H9 (cell line): ENCODE data around the gene DFFB. TPM values are rescaled to one million over a fixed set of nuclear protein-coding genes. Genes with fewer than 3 reads are reported as not detected.

Source experiments
- DNase-seq: peaks from one replicate; pipeline ENCODE4 v3.0.0-alpha.2; 2017
- H2AFZ ChIP-seq: one replicate; pipeline ENCODE4 v1.6.1; 2013; ENCODE audit warnings: mild to moderate bottlenecking, low read length, control low read depth, moderate library complexity
- H2AK5ac ChIP-seq: 2 replicates; pipeline ENCODE4 v1.6.1; 2013; ENCODE audit warnings: low read length, control low read depth, mixed read lengths; ENCODE audit not compliant: insufficient read length
- H2BK120ac ChIP-seq: one replicate; pipeline ENCODE4 v1.6.1; 2013; ENCODE audit warnings: low read depth, mild to moderate bottlenecking, low read length, control low read depth, inconsistent platforms; ENCODE audit not compliant: poor library complexity, severe bottlenecking
- H2BK12ac ChIP-seq: 2 replicates; pipeline ENCODE4 v1.6.1; 2013; ENCODE audit warnings: low read length, control low read depth, mixed read lengths, low read depth; ENCODE audit not compliant: insufficient read length
- H2BK15ac ChIP-seq: 2 replicates; pipeline ENCODE4 v1.6.1; 2013; ENCODE audit warnings: low read depth, low read length, control low read depth
- H2BK20ac ChIP-seq: one replicate; pipeline ENCODE4 v1.6.1; 2013; ENCODE audit warnings: low read depth, mild to moderate bottlenecking, low read length, control low read depth, inconsistent platforms; ENCODE audit not compliant: poor library complexity, severe bottlenecking
- H2BK5ac ChIP-seq: 2 replicates; pipeline ENCODE4 v1.6.1; 2013; ENCODE audit warnings: low read length, control low read depth, mixed read lengths; ENCODE audit not compliant: insufficient read length
- H3K14ac ChIP-seq: 2 replicates; pipeline ENCODE4 v1.6.1; 2013; ENCODE audit warnings: low read length, control low read depth; ENCODE audit not compliant: insufficient read depth
- H3K18ac ChIP-seq: 2 replicates; pipeline ENCODE4 v1.6.1; 2013; ENCODE audit warnings: low read depth, mild to moderate bottlenecking, mixed read lengths, low read length, control low read depth; ENCODE audit not compliant: insufficient read length
- H3K23ac ChIP-seq: 2 replicates; pipeline ENCODE4 v1.6.1; 2013; ENCODE audit warnings: low read length, control low read depth, mixed read lengths, low read depth; ENCODE audit not compliant: insufficient read length
- H3K23me2 ChIP-seq: 2 replicates; pipeline ENCODE4 v1.6.1; 2013; ENCODE audit warnings: low read depth, mild to moderate bottlenecking, mixed read lengths, low read length, control low read depth; ENCODE audit not compliant: insufficient read length, poor library complexity, severe bottlenecking
- H3K27ac ChIP-seq: 2 replicates; pipeline ENCODE4 v1.5.1; 2013; ENCODE audit warnings: low read length, control low read depth, mixed read lengths, low read depth; ENCODE audit not compliant: insufficient read length
- H3K27me3 ChIP-seq: 2 replicates; pipeline ENCODE4 v1.6.1; 2013; ENCODE audit warnings: low read length, control low read depth, inconsistent platforms; ENCODE audit not compliant: insufficient read depth
- H3K4ac ChIP-seq: 2 replicates; pipeline ENCODE4 v1.6.1; 2013; ENCODE audit warnings: low read depth, mild to moderate bottlenecking, control low read depth, inconsistent platforms, low read length, moderate library complexity
- H3K4me1 ChIP-seq: 2 replicates; pipeline ENCODE4 v1.6.1; 2013; ENCODE audit warnings: low read length, control low read depth, inconsistent platforms; ENCODE audit not compliant: insufficient read depth
- H3K4me2 ChIP-seq: 2 replicates; pipeline ENCODE4 v1.6.1; 2013; ENCODE audit warnings: low read length, control low read depth, mixed read lengths; ENCODE audit not compliant: insufficient read length, insufficient read depth
- H3K56ac ChIP-seq: 2 replicates; pipeline ENCODE4 v1.6.1; 2013; ENCODE audit warnings: low read depth, mild to moderate bottlenecking, mixed read lengths, low read length, control low read depth; ENCODE audit not compliant: insufficient read length
- H3K79me1 ChIP-seq: 2 replicates; pipeline ENCODE4 v1.6.1; 2013; ENCODE audit warnings: low read depth, mild to moderate bottlenecking, moderate library complexity, low read length, control low read depth, inconsistent platforms; ENCODE audit not compliant: insufficient read depth, poor library complexity, severe bottlenecking
- H3K79me2 ChIP-seq: 2 replicates; pipeline ENCODE4 v1.6.1; 2013; ENCODE audit warnings: low read length, control low read depth, inconsistent platforms; ENCODE audit not compliant: insufficient read depth
- H3K9ac ChIP-seq: 2 replicates; pipeline ENCODE4 v1.6.1; 2013; ENCODE audit warnings: low read length, control low read depth, mixed read lengths; ENCODE audit not compliant: insufficient read length; ENCODE audit errors: extremely low read depth
- H3K9me3 ChIP-seq: one replicate; pipeline ENCODE4 v1.6.1; 2013; ENCODE audit warnings: low read depth, low read length, inconsistent platforms; ENCODE audit not compliant: control insufficient read depth
- H3T11ph ChIP-seq: one replicate; pipeline ENCODE4 v1.6.1; 2013; ENCODE audit warnings: mild to moderate bottlenecking, low read length, control low read depth, inconsistent platforms
- H4K20me1 ChIP-seq: one replicate; pipeline ENCODE4 v1.6.1; 2013; ENCODE audit not compliant: control insufficient read depth, insufficient read length, insufficient read depth
- H4K5ac ChIP-seq: 2 replicates; pipeline ENCODE4 v1.6.1; 2013; ENCODE audit warnings: low read depth, mild to moderate bottlenecking, mixed read lengths, low read length, control low read depth; ENCODE audit not compliant: insufficient read length
- H4K8ac ChIP-seq: replicated peaks from 2 replicates; pipeline ENCODE4 v1.6.1; 2013; ENCODE audit warnings: low read length, control low read depth, mixed read lengths, low read depth; ENCODE audit not compliant: insufficient read length
- H4K91ac ChIP-seq: 2 replicates; pipeline ENCODE4 v1.6.1; 2013; ENCODE audit warnings: low read depth, mild to moderate bottlenecking, moderate library complexity, mixed read lengths, low read length, control low read depth; ENCODE audit not compliant: insufficient read length
- H3K27ac Mint-ChIP-seq, 3 experiments: 2 replicates in 2 of 3; 3 replicates in 1 of 3; pipeline ENCODE4 v1.8.0; 2020 to 2021; ENCODE audit warnings: mixed read lengths in 3 of 3, mild to moderate bottlenecking in 1 of 3, moderate library complexity in 1 of 3
- H3K27me3 Mint-ChIP-seq: 2 replicates; pipeline ENCODE4 v1.8.0; 2021; ENCODE audit warnings: low read depth, mild to moderate bottlenecking, moderate library complexity, mixed read lengths
- H3K36me3 Mint-ChIP-seq, 3 experiments: 2 replicates in 2 of 3; 3 replicates in 1 of 3; pipeline ENCODE4 v1.8.0; 2020 to 2021; ENCODE audit warnings: low read depth in 3 of 3, mixed read lengths in 3 of 3; ENCODE audit not compliant: insufficient read depth in 1 of 3
- H3K4me1 Mint-ChIP-seq, 2 experiments: 2 replicates each; pipeline ENCODE4 v1.8.0; 2020; ENCODE audit warnings: mixed read lengths in 2 of 2
- H3K4me3 Mint-ChIP-seq, 2 experiments: 2 replicates in 1 of 2; 3 replicates in 1 of 2; pipeline ENCODE4 v1.8.0; 2020 to 2021; ENCODE audit warnings: mild to moderate bottlenecking in 2 of 2, mixed read lengths in 2 of 2, moderate library complexity in 1 of 2
- H3K9me3 Mint-ChIP-seq, 2 experiments: 2 replicates in 1 of 2; 3 replicates in 1 of 2; pipeline ENCODE4 v1.8.0; 2020; ENCODE audit warnings: mild to moderate bottlenecking in 2 of 2, mixed read lengths in 2 of 2, moderate library complexity in 1 of 2
- WGBS: extraction: QIAGEN DNeasy Blood & Tissue Kit; methylation state at CpG from one replicate; pipeline ENCODE4 v1.1.7; 2013; ENCODE audit warnings: missing lambda C conversion rate, low lambda C conversion rate, mixed read lengths; ENCODE audit not compliant: insufficient read length; ENCODE audit errors: extremely low coverage; 5-methylcytosine and 5-hydroxymethylcytosine counted together
- total RNA-seq: library from RNA; stranded (reverse); gene quantifications from 2 replicates; pipeline ENCODE4 v1.2.1, GENCODE V29; 2021
- TF ChIP-seq, protein P1 (sequence below): fragments of 200-600 bp; sonication (generic); conservative IDR thresholded peaks from 3 replicates; pipeline ENCODE4 v1.8.0; 2021; ENCODE audit warnings: antibody characterized with exemption, mild to moderate bottlenecking

DFFB gene
- total RNA-seq, 1 experiment from 2014 or later, result 9.7 TPM

DNA sequence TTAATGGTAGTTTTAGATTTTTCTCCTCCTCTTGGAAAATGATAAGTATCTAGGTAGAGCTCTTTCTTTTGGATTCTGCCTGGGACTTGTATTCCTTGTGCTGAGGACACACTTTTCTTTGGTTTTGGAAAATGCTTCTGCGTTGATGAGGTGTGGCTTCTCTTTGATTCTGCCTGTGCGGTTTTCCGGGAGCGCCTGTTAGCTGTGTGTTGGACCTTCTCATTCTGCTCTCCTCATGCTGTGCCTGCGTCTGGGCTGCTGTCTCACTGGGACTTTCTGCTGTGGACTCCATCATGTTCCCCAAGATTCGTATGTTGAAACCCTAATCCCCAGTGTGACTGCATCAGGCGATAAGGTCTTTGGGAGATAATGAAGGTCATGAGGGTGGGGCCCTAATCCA is 21.8 kb downstream of the DFFB start:
- no peak overlapping the region for H3K23ac ChIP-seq
- H3K4me1 Mint-ChIP-seq, result no peaks in the 10 kb centered on the region
- H3K79me2 ChIP-seq, result no peaks in the 10 kb centered on the region
- no peak overlapping the region for H2AFZ ChIP-seq
- peaks cover 17 to 39% (median 21%) of the 10 kb centered on the region in 3 experiments for H3K36me3 Mint-ChIP-seq
- H2BK15ac ChIP-seq, result no peak overlapping the region
- no peaks in the 10 kb centered on the region for H3K27me3 Mint-ChIP-seq
- TF ChIP-seq, protein P1, sequence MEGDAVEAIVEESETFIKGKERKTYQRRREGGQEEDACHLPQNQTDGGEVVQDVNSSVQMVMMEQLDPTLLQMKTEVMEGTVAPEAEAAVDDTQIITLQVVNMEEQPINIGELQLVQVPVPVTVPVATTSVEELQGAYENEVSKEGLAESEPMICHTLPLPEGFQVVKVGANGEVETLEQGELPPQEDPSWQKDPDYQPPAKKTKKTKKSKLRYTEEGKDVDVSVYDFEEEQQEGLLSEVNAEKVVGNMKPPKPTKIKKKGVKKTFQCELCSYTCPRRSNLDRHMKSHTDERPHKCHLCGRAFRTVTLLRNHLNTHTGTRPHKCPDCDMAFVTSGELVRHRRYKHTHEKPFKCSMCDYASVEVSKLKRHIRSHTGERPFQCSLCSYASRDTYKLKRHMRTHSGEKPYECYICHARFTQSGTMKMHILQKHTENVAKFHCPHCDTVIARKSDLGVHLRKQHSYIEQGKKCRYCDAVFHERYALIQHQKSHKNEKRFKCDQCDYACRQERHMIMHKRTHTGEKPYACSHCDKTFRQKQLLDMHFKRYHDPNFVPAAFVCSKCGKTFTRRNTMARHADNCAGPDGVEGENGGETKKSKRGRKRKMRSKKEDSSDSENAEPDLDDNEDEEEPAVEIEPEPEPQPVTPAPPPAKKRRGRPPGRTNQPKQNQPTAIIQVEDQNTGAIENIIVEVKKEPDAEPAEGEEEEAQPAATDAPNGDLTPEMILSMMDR, result no peak
- H3K27ac Mint-ChIP-seq, result no peak overlapping the region
- no peak overlapping the region for H3T11ph ChIP-seq
- H3K27me3 ChIP-seq, result no peaks in the 10 kb centered on the region
- H3K9ac ChIP-seq, result no peak overlapping the region
- no peaks in the 10 kb centered on the region for H3K23me2 ChIP-seq
- H2BK5ac ChIP-seq, result no peak overlapping the region
- peaks cover 15 to 16% of the 10 kb centered on the region in 2 experiments for H3K9me3 Mint-ChIP-seq
- H3K4me1 ChIP-seq, result no peaks in the 10 kb centered on the region
- no peak for DNase-seq
- H4K91ac ChIP-seq, result no peak overlapping the region
- no peak overlapping the region for H2AK5ac ChIP-seq
- H3K27ac ChIP-seq, result no peak overlapping the region
- no peak overlapping the region for H4K5ac ChIP-seq
- H3K14ac ChIP-seq, result no peak overlapping the region
- H4K20me1 ChIP-seq, result no peaks in the 10 kb centered on the region
- H2BK20ac ChIP-seq, result no peak overlapping the region
- H3K79me1 ChIP-seq, result no peaks in the 10 kb centered on the region
- no peak overlapping the region for H3K4me2 ChIP-seq
- H3K4me3 Mint-ChIP-seq, result no peak overlapping the region
- H3K9me3 ChIP-seq, result peaks cover 8% of the 10 kb centered on the region
- no peak overlapping the region for H2BK12ac ChIP-seq
- H3K56ac ChIP-seq, result no peak overlapping the region
- no peak overlapping the region for H3K4ac ChIP-seq
- no peak overlapping the region for H4K8ac ChIP-seq
- no peak overlapping the region for H3K18ac ChIP-seq
- no CpG with 5 or more reads among the region's 7 CpGs for whole genome bisulfite sequencing
- H2BK120ac ChIP-seq, result no peak overlapping the region
